Vagina (tissue), 2 donors: Measurements from ENCODE around the gene TTC28. TPM values are rescaled to one million over a fixed set of nuclear protein-coding genes. Genes with fewer than 3 reads are reported as not detected.

ENCODE experiments used
- DNase-seq, 2 donors: peaks; one replicate each; pipeline ENCODE4 v3.0.0-alpha.2; 2017; ENCODE audit errors: extremely low spot score in 2 of 2
- H3K27ac ChIP-seq: fragments of 200-600 bp; sonication (generic); one replicate; pipeline ENCODE4 v1.5.1; 2019
- H3K27me3 ChIP-seq: fragments of 200-600 bp; sonication (generic); one replicate; pipeline ENCODE4 v1.5.1; 2019
- H3K36me3 ChIP-seq, 2 donors: fragments of 200-600 bp; sonication (generic); one replicate each; pipeline ENCODE4 v1.5.1; 2017 to 2019
- H3K4me1 ChIP-seq: fragments of 200-600 bp; sonication (generic); one replicate; pipeline ENCODE4 v1.5.1; 2019
- H3K4me3 ChIP-seq, 2 donors: fragments of 200-600 bp; sonication (generic); 1 replicate in 1 of 2; 2 replicates in 1 of 2; pipeline ENCODE4 v1.5.1; 2016 to 2019
- H3K9me3 ChIP-seq: fragments of 200-600 bp; sonication (generic); one replicate; pipeline ENCODE4 v1.5.1; 2019
- POLR2A ChIP-seq, 2 donors: fragments of 450-650 bp; IDR thresholded peaks; one replicate each; pipeline ENCODE4 v1.6.1; 2017; ENCODE audit warnings: antibody characterized with exemption in 2 of 2, mild to moderate bottlenecking in 2 of 2, moderate library complexity in 2 of 2
- POLR2AphosphoS5 ChIP-seq, 2 donors: sonication (generic); formaldehyde crosslinking; IDR thresholded peaks; one replicate each; pipeline ENCODE4 v1.9.0; 2017; ENCODE audit warnings: antibody characterized with exemption in 2 of 2, mild to moderate bottlenecking in 2 of 2, low read depth in 1 of 2; ENCODE audit not compliant: insufficient read depth in 1 of 2
- intact Hi-C: fragments of 100-400 bp; cut with DNase I; formaldehyde crosslinking; loops from one replicate; pipeline ENCODE4 v1.15.1; 2023
- total RNA-seq: library from RNA; depleted of rRNA; stranded (reverse); fragments of >200 nt; gene quantifications from one replicate; pipeline ENCODE4 v1.2.3, GENCODE V29; 2016
- TF ChIP-seq, protein P1 (sequence below), 3 experiments: fragments of 450-650 bp in 2 of 3; fragments of 200-600 bp in 1 of 3; sonication (generic) in 1 of 3; IDR thresholded peaks; one replicate each; pipeline ENCODE4 v1.5.1; 2017 to 2019; ENCODE audit warnings: antibody characterized with exemption in 3 of 3, mild to moderate bottlenecking in 2 of 3, moderate library complexity in 2 of 3

Gene TTC28
- total RNA-seq, 1 donor from 2014 or later: 41.7 TPM

DNA sequence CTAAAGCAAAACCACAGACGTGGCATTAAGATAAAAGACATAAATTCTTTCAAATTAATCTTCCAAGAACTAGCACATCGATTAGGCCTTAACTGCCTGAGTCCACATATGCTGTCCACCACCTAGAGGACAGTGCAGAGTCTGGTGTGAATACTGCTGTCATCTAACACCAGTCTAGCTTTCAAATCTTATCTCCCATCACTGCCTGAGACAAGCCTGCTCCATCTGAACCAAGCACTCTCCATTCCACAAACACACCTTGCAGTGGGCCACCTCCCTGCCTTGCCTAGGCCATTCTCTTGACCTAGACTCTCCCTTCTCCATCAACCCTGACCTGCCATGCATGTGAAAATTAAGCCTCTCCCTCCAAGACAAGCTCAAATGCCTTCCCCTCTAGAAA, 631.1 kb downstream of the TTC28 start:
- H3K27ac ChIP-seq: no peak overlapping the region

DNA sequence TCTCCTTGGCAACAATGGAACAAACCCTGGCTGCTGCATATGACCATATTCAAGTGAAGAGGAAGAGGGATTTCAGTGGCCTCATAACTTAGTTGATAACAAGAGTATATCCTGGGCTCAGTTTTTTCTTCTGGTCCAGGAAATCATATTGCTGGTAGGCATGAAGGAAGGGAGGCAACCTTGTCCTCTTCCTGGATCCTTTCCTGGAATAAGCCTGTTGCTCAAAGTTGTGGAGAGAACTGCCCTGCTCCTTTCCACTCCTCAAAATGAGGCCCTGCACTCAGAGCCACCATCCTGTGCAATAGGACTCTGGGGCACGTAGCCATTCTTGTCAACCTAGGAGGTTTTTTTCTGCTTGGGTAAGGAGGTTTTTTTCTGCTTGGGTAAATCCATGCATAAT, 631.9 kb downstream of the TTC28 start:
- TF ChIP-seq, protein P1, sequence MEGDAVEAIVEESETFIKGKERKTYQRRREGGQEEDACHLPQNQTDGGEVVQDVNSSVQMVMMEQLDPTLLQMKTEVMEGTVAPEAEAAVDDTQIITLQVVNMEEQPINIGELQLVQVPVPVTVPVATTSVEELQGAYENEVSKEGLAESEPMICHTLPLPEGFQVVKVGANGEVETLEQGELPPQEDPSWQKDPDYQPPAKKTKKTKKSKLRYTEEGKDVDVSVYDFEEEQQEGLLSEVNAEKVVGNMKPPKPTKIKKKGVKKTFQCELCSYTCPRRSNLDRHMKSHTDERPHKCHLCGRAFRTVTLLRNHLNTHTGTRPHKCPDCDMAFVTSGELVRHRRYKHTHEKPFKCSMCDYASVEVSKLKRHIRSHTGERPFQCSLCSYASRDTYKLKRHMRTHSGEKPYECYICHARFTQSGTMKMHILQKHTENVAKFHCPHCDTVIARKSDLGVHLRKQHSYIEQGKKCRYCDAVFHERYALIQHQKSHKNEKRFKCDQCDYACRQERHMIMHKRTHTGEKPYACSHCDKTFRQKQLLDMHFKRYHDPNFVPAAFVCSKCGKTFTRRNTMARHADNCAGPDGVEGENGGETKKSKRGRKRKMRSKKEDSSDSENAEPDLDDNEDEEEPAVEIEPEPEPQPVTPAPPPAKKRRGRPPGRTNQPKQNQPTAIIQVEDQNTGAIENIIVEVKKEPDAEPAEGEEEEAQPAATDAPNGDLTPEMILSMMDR (IDR thresholded peaks at IDR 0.05): no peak
- TF ChIP-seq POLR2AphosphoS5 (IDR thresholded peaks at IDR 0.05; ENCODE audit: insufficient read depth in 1 of 2, low read depth in 1 of 2) (no peak), POLR2A (IDR thresholded peaks at IDR 0.05) (no peak)
- intact Hi-C loops: no loop called here
- DNase-seq: no peak
- Histone ChIP-seq H3K4me3 (no peak overlapping the region), H3K36me3 (no peaks in the 10 kb centered on the region), H3K4me1 (peaks cover 5% of the 10 kb centered on the region), H3K9me3 (no peaks in the 10 kb centered on the region), H3K27ac (no peak overlapping the region), H3K27me3 (no peaks in the 10 kb centered on the region)

More for the DNA sequence above, 631.1 kb downstream of the TTC28 start:
- TF ChIP-seq POLR2AphosphoS5 (IDR thresholded peaks at IDR 0.05; ENCODE audit: insufficient read depth in 1 of 2, low read depth in 1 of 2) (no peak), POLR2A (IDR thresholded peaks at IDR 0.05) (no peak)
- TF ChIP-seq, protein P1 (IDR thresholded peaks at IDR 0.05): no peak
- H3K9me3 ChIP-seq: no peaks in the 10 kb centered on the region
- peaks cover 5% of the 10 kb centered on the region for H3K4me1 ChIP-seq
- H3K27me3 ChIP-seq: no peaks in the 10 kb centered on the region
- intact Hi-C loops: no loop called here
- DNase-seq: no peak
- H3K36me3 ChIP-seq: no peaks in the 10 kb centered on the region
- no peak overlapping the region for H3K4me3 ChIP-seq

DNA sequence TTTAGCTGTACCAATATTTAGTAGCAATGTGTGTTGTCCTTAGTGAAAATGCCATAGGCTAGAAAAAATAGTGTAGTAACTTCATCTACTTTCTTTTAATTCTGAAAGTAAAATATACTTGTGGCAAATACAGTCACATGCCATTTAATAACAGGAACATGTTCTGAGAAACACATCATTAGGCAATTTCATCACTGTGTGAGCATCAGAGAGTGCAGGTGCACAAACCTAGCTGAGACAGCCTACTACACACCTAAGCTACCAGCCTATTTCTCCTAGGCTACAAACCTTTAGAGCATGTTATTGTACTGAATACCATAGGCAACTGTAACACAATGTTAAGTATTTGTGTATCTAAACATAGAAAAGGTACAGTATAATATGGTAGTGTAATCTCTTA, 633.5 kb downstream of the TTC28 start:
- Histone ChIP-seq H3K36me3 (no peaks in the 10 kb centered on the region), H3K4me1 (peaks cover 5% of the 10 kb centered on the region), H3K27ac (no peak overlapping the region), H3K27me3 (no peaks in the 10 kb centered on the region), H3K9me3 (no peaks in the 10 kb centered on the region), H3K4me3 (no peak overlapping the region)
- DNase-seq: no peak
- TF ChIP-seq POLR2A (IDR thresholded peaks at IDR 0.05) (no peak), POLR2AphosphoS5 (IDR thresholded peaks at IDR 0.05; ENCODE audit: insufficient read depth in 1 of 2, low read depth in 1 of 2) (no peak)
- TF ChIP-seq, protein P1 (IDR thresholded peaks at IDR 0.05): no peak
- intact Hi-C loops: no loop called here

DNA sequence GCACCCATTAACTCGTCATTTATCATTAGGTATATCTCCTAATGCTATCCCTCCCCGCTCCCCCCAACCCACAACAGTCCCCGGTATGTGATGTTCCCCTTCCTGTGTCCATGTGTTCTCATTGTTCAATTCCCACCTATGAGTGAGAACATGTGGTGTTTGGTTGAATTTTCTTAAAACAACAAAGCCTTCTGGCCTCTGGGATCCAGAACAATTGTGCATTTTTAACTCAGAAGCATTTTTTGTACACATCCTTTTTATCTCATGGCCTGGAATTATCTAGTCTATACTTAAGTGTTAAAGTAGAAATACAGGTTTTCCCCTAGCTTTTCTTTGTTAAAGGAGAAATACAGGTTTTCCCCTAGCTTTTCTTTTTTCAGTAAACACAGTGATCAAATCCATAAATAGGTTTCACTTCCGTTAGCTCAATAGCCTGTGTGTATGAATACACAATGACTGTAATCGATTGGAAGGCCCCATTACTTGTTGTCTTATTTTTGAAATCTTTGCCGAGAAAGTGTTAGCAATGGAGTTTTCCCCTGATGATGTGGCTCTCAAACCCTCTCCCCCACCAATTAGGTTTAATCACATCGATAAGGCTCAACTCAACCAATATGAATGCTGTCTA, 635.0 kb downstream of the TTC28 start:
- H3K36me3 ChIP-seq: no peaks in the 10 kb centered on the region
- no peaks in the 10 kb centered on the region for H3K27me3 ChIP-seq
- no peaks in the 10 kb centered on the region for H3K9me3 ChIP-seq
- H3K27ac ChIP-seq: no peak overlapping the region
- peaks cover 5% of the 10 kb centered on the region for H3K4me1 ChIP-seq
- TF ChIP-seq POLR2A (IDR thresholded peaks at IDR 0.05) (no peak), POLR2AphosphoS5 (IDR thresholded peaks at IDR 0.05; ENCODE audit: insufficient read depth in 1 of 2, low read depth in 1 of 2) (no peak)
- TF ChIP-seq, protein P1 (IDR thresholded peaks at IDR 0.05): no peak
- DNase-seq: no peak
- no peak overlapping the region for H3K4me3 ChIP-seq
- intact Hi-C loops: no loop called here

DNA sequence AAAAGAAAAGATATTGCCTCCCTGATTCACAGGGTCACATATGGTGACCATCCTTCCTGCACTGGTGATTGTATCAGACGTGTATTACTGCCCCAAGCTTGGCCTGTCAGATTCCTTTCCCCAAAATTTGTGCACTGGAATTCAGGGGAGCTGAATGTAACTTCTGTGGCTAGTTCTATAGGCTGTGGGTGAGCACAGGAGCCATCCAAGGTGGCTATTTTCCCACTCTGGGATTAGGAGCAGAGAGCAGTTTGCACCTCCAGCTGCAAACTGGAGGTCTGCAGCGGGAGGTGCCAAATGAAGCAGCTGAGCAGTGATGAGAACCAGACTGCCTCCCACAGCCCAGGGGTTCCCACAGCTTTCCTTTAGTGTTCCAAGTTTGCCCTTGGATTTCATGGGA, 636.4 kb downstream of the TTC28 start:
- no peak for TF ChIP-seq POLR2A (IDR thresholded peaks at IDR 0.05)
- no peak for TF ChIP-seq POLR2AphosphoS5 (IDR thresholded peaks at IDR 0.05; ENCODE audit: insufficient read depth in 1 of 2, low read depth in 1 of 2)
- TF ChIP-seq, protein P1 (IDR thresholded peaks at IDR 0.05): no peak
- peaks cover 2% of the 10 kb centered on the region for H3K4me1 ChIP-seq
- no peak overlapping the region for H3K4me3 ChIP-seq
- H3K9me3 ChIP-seq: no peaks in the 10 kb centered on the region
- intact Hi-C loops: no loop called here
- no peaks in the 10 kb centered on the region for H3K27me3 ChIP-seq
- no peak for DNase-seq
- no peak overlapping the region for H3K27ac ChIP-seq
- no peaks in the 10 kb centered on the region for H3K36me3 ChIP-seq
